GM15510 (cell line): Measurements from ENCODE around the gene ZNF467.

Source experiments
- POLR2A ChIP-seq: IDR thresholded peaks from 3 replicates; pipeline ENCODE4 v1.6.1; 2011; ENCODE audit warnings: borderline replicate concordance; ENCODE audit not compliant: insufficient read length; ENCODE audit errors: extremely low read depth

Gene ZNF467

DNA sequence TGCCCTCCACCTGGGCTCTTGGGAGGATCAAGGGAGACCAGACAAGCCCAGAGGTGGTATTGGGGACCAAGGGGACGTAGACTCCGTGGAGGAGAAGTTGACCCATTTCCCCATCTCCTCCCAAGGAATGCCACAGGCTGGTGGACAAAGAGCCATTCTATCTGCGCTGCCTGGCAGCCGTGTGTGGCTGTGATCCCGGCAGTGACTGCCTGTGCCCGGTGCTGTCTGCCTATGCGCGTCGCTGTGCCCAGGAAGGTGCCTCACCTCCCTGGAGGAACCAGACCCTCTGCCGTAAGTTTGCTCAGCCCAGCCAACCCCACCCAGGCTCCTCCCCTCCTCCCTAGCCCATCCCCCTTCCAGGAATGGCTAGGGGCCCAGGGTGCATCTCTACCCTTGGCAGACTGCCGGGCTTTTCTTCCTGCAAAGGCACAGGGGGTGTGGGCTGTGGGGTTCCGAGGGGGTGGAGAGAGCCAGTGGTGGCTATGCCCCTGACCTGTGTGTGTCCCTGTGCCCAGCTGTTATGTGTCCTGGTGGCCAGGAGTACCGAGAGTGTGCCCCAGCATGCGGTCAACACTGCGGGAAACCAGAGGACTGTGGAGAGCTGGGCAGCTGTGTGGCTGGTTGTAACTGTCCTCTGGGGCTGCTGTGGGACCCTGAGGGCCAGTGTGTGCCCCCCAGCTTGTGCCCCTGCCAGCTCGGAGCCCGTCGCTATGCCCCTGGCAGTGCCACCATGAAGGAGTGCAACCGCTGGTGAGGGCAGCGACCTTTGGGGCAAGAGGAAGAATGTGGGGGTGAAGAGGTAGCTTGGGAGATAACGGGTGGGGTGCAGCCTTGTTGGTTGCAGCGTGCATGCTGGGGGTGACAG, 10.2 kb upstream of the ZNF467 start:
- TF ChIP-seq POLR2A, result no peak

DNA sequence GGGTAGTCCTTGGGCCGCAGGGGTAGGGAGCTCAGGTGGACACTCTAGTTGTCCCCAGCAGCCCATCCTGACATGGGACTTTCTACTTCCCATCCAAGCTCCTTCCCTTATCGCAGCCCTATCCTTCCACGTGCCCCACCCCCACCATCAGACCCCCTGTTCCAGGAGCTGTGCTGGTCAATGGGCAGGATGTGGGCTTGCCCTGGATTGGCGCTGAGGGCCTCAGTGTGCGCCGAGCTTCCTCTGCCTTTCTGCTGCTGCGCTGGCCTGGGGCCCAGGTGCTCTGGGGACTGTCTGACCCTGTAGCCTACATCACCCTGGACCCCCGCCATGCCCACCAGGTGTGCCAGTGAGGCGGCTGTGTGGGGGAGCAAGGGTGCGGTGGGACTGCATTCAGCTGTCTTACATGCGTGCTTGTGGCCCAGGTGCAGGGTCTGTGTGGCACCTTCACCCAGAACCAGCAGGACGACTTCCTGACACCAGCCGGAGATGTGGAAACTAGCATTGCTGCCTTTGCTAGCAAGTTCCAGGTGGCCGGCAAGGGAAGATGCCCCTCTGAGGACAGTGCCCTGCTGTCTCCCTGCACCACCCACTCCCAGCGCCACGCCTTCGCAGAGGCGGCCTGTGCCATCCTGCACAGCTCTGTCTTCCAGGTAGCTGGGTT, 9.4 kb upstream of the ZNF467 start:
- TF ChIP-seq POLR2A, result no peak

DNA sequence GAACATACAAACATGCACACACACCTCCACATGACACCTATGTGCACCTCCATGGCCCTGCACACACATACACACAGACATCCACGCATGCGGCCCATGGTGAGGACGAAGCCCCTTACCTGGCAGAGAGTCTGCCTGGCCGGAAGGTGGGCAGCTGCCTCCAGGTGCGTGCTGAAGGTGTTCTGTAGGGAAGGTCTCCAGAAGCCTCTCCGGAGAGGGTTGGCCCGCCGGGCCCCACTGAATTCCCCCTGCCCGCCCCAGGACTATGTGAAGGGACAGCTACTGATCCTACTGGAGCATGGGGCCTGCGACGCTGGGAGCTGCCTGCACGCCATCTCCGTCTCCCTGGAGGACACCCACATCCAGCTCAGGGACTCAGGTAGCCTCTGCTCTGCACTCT, 8.5 kb upstream of the ZNF467 start:
- TF ChIP-seq POLR2A, result no peak

DNA sequence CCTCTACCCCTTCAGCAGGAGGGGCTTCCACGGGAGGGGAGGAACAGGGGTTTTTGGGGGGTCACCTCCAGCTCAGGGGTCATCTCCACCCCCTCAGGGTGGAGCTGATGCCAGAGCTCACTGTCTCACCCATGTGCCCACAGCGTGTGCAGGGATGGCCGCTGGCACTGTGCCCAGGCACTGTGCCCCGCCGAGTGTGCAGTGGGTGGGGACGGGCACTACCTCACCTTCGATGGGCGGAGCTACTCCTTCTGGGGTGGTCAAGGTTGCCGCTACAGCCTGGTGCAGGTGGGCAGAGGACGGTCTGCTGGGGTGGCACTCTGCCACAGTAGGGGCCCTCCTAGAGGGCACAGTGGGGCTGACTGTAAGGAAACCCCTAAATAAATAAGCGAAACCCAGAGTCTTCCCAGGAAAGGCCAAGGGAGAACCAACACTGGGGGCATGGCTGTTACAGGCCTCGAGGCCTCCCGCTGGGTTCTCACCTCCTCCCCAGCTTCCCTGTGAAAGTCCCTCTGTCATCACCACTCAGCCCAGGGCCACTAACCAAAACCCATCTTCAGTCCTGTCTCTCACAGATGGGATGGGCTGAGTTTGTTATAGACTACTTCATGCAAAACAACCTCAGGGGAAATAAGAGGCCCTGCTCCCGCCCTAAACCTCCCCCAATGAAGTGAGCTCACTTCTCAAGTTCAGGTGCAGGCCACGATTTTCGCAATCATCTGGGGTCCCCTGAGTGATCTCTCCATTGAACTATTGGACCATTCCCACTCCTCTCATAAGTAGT, 7.4 kb upstream of the ZNF467 start:
- TF ChIP-seq POLR2A, result no peak

DNA sequence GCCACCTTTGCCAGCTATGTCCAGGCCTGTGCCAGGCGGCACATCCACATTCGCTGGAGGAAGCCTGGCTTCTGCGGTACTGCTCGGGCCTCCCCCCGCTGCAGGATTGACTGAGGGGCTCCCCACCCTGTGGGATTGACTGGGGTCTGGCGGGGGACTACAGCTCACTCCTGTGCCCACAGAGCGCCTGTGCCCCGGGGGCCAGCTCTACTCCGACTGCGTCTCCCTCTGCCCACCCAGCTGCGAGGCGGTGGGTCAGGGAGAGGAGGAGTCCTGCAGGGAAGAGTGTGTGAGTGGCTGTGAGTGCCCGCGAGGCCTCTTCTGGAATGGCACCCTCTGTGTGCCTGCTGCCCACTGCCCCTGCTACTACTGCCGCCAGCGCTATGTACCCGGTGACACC, 6.7 kb upstream of the ZNF467 start:
- TF ChIP-seq POLR2A, result no peak

DNA sequence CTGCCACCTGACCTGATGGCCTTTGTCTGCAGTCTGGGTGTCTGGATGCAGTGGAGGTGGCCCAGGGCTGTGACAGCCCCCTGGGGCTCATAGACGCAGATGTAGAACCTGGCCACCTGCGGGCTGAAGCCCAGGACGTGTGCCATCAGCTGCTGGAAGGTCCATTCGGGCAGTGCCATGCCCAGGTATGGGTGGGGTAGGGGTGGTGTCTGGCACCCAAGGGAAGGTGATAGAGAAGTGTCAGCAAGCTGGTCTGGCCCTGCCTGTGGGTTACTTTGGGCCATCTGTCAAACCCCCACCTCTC, 6.1 kb upstream of the ZNF467 start:
- TF ChIP-seq POLR2A, result no peak

DNA sequence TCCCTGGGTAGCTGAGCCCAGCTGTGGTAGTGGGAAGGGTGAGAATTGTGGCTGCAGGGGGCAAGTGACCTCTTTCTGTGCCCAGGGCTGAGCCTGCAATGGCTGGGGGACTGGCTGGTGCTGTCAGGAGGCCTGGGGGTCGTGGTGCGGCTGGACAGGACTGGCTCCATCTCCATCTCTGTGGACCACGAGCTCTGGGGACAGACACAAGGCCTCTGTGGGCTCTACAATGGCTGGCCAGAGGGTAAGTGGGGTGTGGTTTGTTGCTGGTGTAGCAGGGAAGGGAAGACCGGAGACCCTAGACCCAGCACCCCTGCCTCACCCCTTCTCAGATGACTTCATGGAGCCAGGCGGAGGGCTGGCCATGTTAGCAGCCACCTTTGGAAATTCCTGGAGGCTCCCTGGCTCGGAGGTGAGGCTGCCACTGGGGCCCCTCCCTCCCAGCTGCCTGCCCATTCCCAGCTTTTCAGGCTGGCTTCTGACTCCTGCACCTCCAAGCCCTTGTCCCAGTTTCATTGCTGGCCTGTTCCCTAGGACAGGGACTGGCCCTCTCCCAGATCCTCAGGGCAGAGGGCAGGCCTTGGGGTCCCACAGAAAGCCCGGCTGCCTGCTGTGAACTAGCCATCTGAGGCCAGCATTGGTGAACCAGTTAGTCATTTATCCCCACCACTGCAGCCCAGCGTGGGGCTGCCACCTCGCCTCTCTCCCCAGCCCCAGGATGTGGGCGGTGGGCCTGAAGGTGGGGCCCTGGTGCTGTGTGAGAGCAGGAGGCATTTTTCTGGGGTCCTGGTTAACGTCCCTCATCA, 5.5 kb upstream of the ZNF467 start:
- TF ChIP-seq POLR2A, result no peak

DNA sequence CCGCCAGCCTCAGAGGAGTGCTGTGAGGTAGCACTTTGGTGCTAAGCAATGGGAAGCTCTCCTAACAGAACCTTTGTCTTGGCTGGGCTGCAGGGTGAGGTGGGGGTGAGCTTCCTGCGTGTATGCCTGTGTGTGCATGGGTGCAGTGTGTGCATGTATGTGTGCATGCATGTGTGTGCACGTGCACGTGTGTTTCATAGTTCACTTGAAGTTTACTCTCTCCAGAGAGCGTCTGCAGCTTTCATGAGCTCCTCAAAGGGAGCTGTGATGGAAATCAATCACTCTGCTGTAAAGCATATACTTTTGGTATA, 4.9 kb upstream of the ZNF467 start:
- TF ChIP-seq POLR2A, result no peak

DNA sequence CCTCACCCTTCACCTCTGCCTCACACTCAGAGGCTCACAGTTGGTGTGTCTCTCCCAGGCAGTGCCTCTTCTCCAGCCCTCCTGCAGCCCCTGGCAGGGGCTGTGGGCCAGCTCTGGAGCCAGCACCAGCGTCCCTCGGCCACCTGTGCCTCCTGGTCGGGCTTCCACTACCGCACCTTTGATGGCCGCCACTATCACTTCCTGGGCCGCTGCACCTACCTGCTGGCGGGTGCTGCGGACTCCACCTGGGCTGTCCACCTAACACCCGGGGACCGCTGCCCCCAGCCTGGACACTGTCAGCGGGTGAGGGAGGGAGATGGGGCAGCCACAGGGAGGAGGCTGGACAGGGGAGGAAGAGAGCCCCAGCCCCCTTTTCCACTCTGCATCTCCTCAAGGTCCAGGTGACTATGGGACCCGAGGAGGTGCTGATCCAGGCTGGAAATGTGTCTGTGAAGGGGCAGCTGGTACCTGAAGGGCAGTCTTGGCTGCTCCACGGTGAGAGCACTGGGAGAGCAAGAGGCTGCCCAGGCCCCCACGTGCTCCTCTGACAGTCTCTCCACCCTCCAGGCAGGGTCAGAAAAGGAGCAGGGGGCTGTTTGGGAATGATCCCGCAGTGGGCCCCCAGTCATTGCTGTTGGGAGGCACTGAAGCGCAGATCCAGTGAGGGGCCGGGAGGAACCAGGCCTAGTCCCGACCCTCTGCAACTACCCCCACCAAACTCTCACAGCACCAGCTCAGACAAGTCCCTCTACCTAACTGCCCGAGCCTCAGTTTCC, 4.4 kb upstream of the ZNF467 start:
- TF ChIP-seq POLR2A, result no peak

DNA sequence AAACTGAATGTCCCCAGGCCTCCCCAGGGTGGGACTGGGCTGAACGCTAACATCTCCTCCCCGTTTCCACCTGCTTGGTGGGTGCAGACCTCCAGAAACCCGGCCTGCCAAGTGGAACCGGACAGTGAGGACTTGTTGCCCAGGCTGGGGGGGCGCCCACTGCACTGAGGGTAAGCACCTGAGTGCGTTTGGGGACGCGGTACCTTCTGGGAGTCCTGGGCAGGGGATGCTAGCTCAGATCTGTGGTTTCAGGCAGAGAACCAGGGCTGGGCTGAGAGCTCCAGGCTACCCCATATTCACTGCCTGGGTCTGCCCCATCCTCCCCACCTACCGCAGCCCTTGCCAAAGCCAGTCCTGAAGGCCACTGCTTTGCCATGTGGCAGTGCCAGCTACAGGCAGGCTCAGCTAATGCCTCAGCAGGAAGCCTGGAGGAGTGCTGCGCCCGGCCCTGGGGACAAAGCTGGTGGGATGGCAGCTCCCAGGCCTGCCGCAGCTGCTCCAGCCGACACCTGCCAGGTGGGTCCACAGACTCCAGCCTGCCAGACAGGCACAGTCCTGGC, 3.5 kb upstream of the ZNF467 start:
- TF ChIP-seq POLR2A, result no peak

DNA sequence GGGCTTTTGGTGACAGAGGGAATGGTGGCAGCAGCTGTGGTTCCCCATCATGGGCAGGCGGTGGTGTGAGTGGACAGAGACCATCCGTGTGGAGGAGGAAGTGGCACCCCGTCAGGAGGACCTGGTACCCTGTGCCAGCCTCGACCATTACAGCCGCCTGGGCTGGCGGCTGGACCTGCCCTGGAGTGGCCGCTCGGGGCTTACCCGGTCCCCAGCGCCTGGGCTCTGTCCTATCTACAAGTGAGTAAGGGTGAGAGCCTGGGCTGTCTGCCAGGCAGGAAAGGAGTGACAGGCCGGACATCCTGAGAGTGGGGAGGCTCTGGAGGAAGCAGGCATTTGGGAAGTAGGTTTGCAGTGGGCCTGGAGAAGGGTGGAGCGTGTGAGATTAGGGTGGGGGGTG, 2.9 kb upstream of the ZNF467 start:
- TF ChIP-seq POLR2A, result no peak

DNA sequence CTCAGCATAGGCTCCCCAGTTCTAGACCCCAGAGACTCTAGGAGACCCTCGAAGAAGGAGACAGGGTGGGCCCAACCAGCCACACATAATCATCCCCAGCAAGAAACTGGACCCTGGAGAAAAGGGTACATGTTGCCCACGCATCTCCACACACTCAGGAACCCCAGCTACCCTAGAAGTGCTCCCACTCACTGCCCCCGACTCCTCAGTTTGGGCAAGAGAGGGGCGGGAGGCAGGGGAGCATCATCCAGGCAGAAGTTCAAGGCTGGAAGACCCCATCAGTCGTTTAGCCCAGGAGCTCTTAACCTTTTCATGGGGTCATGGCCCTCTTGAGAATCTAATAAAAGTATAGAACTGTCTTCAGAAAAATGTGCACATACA, 1.8 kb upstream of the ZNF467 start:
- no peak for TF ChIP-seq POLR2A

DNA sequence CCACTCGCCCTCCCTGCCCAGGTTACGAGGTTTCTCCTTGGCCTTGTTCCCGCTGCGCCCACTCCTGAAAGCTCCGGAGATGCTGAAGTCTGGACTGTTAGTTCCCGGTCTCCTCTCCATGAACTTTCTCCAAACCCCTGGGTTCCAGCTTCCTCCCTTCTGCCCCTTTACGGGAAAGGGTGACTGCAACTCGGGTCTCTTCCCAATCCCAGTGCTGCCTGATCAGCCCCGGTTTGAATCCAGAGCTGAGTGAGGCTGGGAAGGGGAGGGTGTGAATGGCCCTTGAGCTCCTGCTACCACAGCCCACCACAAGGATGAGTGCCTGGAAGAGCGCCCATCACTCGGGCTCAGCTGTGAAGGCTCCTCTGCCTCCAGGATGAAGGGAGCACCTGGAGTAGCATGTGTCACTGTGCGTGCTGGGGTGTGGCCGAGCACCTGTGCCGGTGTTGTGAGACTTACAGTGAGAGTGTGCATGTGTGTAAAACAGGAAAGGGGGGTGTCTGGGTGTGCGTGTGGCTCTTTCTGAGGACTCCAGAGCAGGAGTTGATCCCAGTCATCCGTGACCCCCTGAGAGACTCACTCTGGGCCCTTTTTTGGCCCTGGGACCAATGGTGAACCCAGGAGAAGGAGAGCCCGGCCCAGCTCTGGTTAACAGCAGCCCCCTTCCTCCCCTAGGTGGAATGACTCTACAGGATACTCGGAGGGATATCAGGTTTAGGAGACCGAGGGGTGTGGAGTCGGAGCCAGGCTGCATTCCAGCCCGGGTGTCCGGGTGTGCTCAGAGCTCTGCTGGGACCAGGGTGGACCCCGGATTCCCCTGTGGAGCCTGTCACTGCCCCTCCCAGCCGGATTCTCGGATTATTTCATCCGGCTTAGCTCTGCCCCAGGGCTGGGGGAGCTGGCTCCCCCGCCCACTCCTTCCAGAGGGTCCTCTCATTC, 1.1 kb upstream of the ZNF467 start:
- no peak for TF ChIP-seq POLR2A
